ENCODE data around the gene EPHB2.

The EPHB2 gene

GRCh38 chr1:22876359-22877111, 165.9 kb downstream of the EPHB2 start:
- DNase-seq = peak in 22 of 56 donors; percentile 6 to 62 (median 29)

- no peak for DNase-seq
Measured at GRCh38 chr1:22877112-22877915, 166.7 kb downstream of the EPHB2 start.

- no peak for DNase-seq
Measured at GRCh38 chr1:22877980-22878379, 167.3 kb downstream of the EPHB2 start.

GRCh38 chr1:22878626-22879025, 168.0 kb downstream of the EPHB2 start:
- no peak for DNase-seq

- DNase-seq = no peak
Measured at GRCh38 chr1:22879445-22879844, 168.8 kb downstream of the EPHB2 start.

- no peak for DNase-seq
Measured at GRCh38 chr1:22880174-22880601, 169.5 kb downstream of the EPHB2 start.

- DNase-seq = no peak
Measured at GRCh38 chr1:22883406-22883805, 172.8 kb downstream of the EPHB2 start.

- no peak for DNase-seq
Measured at GRCh38 chr1:22884806-22885530, 174.3 kb downstream of the EPHB2 start.

GRCh38 chr1:22886211-22886610, 175.6 kb downstream of the EPHB2 start:
- DNase-seq = no peak

GRCh38 chr1:22887491-22887890, 176.9 kb downstream of the EPHB2 start:
- no peak for DNase-seq

- no peak for DNase-seq
Measured at GRCh38 chr1:22888320-22889075, 177.9 kb downstream of the EPHB2 start.

GRCh38 chr1:22889213-22889827, 178.7 kb downstream of the EPHB2 start:
- DNase-seq = peak in 6 of 56 donors; percentile 8 to 35 (median 11)

GRCh38 chr1:22892789-22893188, 182.2 kb downstream of the EPHB2 start:
- DNase-seq = no peak

GRCh38 chr1:22893292-22893691, 182.7 kb downstream of the EPHB2 start:
- no peak for DNase-seq

- DNase-seq = no peak
Measured at GRCh38 chr1:22895357-22895756, 184.7 kb downstream of the EPHB2 start.

GRCh38 chr1:22896184-22896583, 185.5 kb downstream of the EPHB2 start:
- no peak for DNase-seq

GRCh38 chr1:22900451-22900850, 189.8 kb downstream of the EPHB2 start:
- no peak for DNase-seq

GRCh38 chr1:22903113-22903512, 192.5 kb downstream of the EPHB2 start:
- no peak for DNase-seq

- no peak for DNase-seq
Measured at GRCh38 chr1:22906968-22907367, 196.3 kb downstream of the EPHB2 start.

- no peak for DNase-seq
Measured at GRCh38 chr1:22907528-22907927, 196.9 kb downstream of the EPHB2 start.
